ENCODE data around the gene INPP4A. TPM values are rescaled to one million over a fixed set of nuclear protein-coding genes. Genes with fewer than 3 reads are reported as not detected.

INPP4A gene
- total RNA-seq, 2 donors from 2014 or later = 12.7 to 18.2 TPM

- Histone ChIP-seq H3K9me3 (no peaks in the 10 kb centered on the region), H3K27ac (no peak overlapping the region), H3K36me3 (no peaks in the 10 kb centered on the region), H3K27me3 (no peaks in the 10 kb centered on the region), H3K4me3 (no peak overlapping the region), H3K4me1 (no peaks in the 10 kb centered on the region)
- no peak for DNase-seq (ENCODE audit: low spot score)
- no peak for TF ChIP-seq CTCF (IDR thresholded peaks at IDR 0.05)
These were observed 28.1 kb upstream of the INPP4A start for GRCh38 chr2:98416383-98417159.

- no peaks in the 10 kb centered on the region for H3K4me1 ChIP-seq
- no peaks in the 10 kb centered on the region for H3K27me3 ChIP-seq
- H3K27ac ChIP-seq = no peak overlapping the region
- TF ChIP-seq CTCF (IDR thresholded peaks at IDR 0.05) = no peak
- no peak overlapping the region for H3K4me3 ChIP-seq
- no peak for DNase-seq (ENCODE audit: low spot score)
- no peaks in the 10 kb centered on the region for H3K36me3 ChIP-seq
- peaks cover 0 to 11% of the 10 kb centered on the region in 2 donors for H3K9me3 ChIP-seq
These were observed 25.1 kb upstream of the INPP4A start for GRCh38 chr2:98419544-98419943.

- H3K4me3 ChIP-seq = no peak overlapping the region
- no peak for DNase-seq (ENCODE audit: low spot score)
- no peaks in the 10 kb centered on the region for H3K4me1 ChIP-seq
- no peaks in the 10 kb centered on the region for H3K36me3 ChIP-seq
- no peak overlapping the region for H3K27ac ChIP-seq
- no peaks in the 10 kb centered on the region for H3K27me3 ChIP-seq
- TF ChIP-seq CTCF (IDR thresholded peaks at IDR 0.05) = no peak
- peaks cover 0 to 11% of the 10 kb centered on the region in 2 donors for H3K9me3 ChIP-seq
These were observed 24.5 kb upstream of the INPP4A start for GRCh38 chr2:98419977-98420725.

GRCh38 chr2:98422449-98422848, 22.2 kb upstream of the INPP4A start:
- Histone ChIP-seq H3K27ac (no peak overlapping the region), H3K36me3 (no peaks in the 10 kb centered on the region), H3K4me1 (no peaks in the 10 kb centered on the region), H3K9me3 (peaks cover 0 to 11% of the 10 kb centered on the region in 2 donors), H3K4me3 (no peak overlapping the region), H3K27me3 (no peaks in the 10 kb centered on the region)
- TF ChIP-seq CTCF (IDR thresholded peaks at IDR 0.05) = no peak
- no peak for DNase-seq (ENCODE audit: low spot score)

- no peak for TF ChIP-seq CTCF (IDR thresholded peaks at IDR 0.05)
- Histone ChIP-seq H3K36me3 (no peaks in the 10 kb centered on the region), H3K4me3 (no peak overlapping the region)
These were observed 17.9 kb upstream of the INPP4A start for GRCh38 chr2:98426771-98427170.

More at GRCh38 chr2:98426771-98427170, 17.9 kb upstream of the INPP4A start:
- DNase-seq (ENCODE audit: low spot score) = no peak
- Histone ChIP-seq H3K9me3 (peaks cover 0 to 11% of the 10 kb centered on the region in 2 donors), H3K4me1 (no peaks in the 10 kb centered on the region), H3K27ac (no peak overlapping the region), H3K27me3 (no peaks in the 10 kb centered on the region)

All from right atrium auricular region (tissue), 2 donors.